Ectodermal cell (in vitro differentiated cells): ENCODE results near the gene PSME2.
"Not testable (repeated sequence)": the region's sequence is repeated elsewhere in the genome, so short reads cannot be mapped to it uniquely, and the experiment has no call there.

Experiments
- H3K27ac ChIP-seq: 2 replicates; pipeline ENCODE4 v1.7.0; 2013; ENCODE audit warnings: mild to moderate bottlenecking, low read depth, low read length; ENCODE audit not compliant: insufficient read depth, poor library complexity, severe bottlenecking
- H3K27me3 ChIP-seq: 2 replicates; pipeline ENCODE4 v1.7.0; 2013; ENCODE audit warnings: mild to moderate bottlenecking, low read length; ENCODE audit not compliant: insufficient read depth, control insufficient read depth, poor library complexity, severe bottlenecking
- H3K36me3 ChIP-seq: one replicate; pipeline ENCODE4 v1.7.0; 2013; ENCODE audit warnings: low read length; ENCODE audit not compliant: control insufficient read depth, insufficient read depth
- H3K4me1 ChIP-seq: one replicate; pipeline ENCODE4 v1.7.0; 2013; ENCODE audit warnings: low read length; ENCODE audit not compliant: control insufficient read depth, insufficient read depth
- H3K4me3 ChIP-seq: 2 replicates; pipeline ENCODE4 v1.7.0; 2013; ENCODE audit warnings: low read depth, low read length, control low read depth; ENCODE audit not compliant: insufficient read depth
- H3K9me3 ChIP-seq: 2 replicates; pipeline ENCODE4 v1.7.0; 2013; ENCODE audit warnings: mild to moderate bottlenecking, low read length, moderate library complexity; ENCODE audit not compliant: control insufficient read depth
- WGBS, 2 experiments: methylation state at CpG; one replicate each; pipeline ENCODE4 v1.1.7; 2013; ENCODE audit warnings: missing lambda C conversion rate in 2 of 2; 5-methylcytosine and 5-hydroxymethylcytosine counted together

Gene PSME2

DNA sequence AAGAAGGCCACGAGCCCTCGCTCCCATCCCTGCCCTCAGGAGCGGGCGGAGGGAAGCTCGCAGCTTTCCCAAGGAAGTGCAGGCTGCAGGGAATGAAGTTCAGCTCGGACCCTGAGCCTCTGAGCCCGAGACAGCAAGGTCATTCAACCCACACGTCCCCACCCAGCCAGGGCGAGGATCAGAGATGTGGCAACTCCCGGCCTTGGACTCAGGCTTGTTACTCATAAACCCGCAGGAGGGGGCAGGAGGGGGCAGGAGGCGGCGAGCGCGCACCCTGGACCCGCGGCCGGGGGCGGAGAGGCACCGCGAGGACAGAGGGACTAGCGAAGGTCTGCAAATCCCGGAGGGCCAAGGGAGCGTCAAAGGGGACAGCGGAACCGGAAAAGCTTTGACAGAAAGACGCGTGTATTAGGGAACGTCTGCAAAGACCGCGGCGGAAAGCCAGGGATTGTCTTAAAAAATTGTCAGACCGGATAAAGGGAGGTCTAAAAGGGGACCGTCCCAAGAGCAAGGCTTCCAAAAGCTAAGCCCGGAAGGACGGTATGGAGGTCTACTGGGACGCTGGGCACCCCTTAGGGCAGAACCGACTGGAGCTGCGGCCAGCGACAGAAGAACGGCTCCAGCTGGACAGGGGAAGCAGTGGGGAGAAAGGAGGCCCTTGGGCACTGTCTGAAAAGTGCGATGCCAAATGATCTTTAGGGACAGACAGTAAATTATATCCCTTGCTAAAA, 32.4 kb downstream of the PSME2 start:
- H3K9me3 ChIP-seq = no peaks in the 10 kb centered on the region
- WGBS, 2 experiments = 0 to 1% methylated on average over 42 of the region's 42 CpGs
- H3K4me3 ChIP-seq = peak overlapping the region; percentile 91
- H3K36me3 ChIP-seq = peaks cover 18% of the 10 kb centered on the region
- no peaks in the 10 kb centered on the region for H3K27me3 ChIP-seq
- H3K4me1 ChIP-seq = no peaks in the 10 kb centered on the region
- peak overlapping the region; percentile 89 for H3K27ac ChIP-seq

DNA sequence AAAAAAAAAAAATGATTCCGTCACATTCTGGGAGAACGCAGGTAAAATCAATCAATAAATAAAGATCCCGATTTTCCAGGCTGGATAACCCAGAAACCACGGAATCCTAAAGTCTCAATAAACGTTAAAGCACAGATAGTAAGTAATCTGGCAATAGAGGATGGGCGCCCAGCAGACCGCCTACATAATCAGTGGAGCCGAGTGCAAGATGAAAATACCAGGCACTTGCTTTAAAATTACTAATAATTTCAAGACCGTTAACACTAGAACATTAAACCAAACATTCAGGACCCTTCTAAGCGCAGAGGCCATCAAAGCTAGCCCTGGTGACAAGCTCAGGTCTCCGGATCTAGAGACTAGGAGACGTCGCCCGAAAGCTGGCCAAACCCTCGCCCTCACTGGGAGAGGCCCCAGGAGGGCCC, 33.0 kb downstream of the PSME2 start:
- H3K27ac ChIP-seq = peak overlapping the region; percentile 89
- no peaks in the 10 kb centered on the region for H3K4me1 ChIP-seq
- H3K27me3 ChIP-seq = no peaks in the 10 kb centered on the region
- no peaks in the 10 kb centered on the region for H3K9me3 ChIP-seq
- peak overlapping the region; percentile 91 for H3K4me3 ChIP-seq
- 23 to 24% methylated on average over 15 of the region's 15 CpGs for WGBS, 2 experiments
- peaks cover 14% of the 10 kb centered on the region for H3K36me3 ChIP-seq

GRCh38 chr14:24110523-24110922, 35.9 kb downstream of the PSME2 start:
- Histone ChIP-seq H3K27ac (no peak overlapping the region), H3K4me1 (no peaks in the 10 kb centered on the region), H3K4me3 (no peak overlapping the region), H3K27me3 (no peaks in the 10 kb centered on the region), H3K36me3 (no peaks in the 10 kb centered on the region), H3K9me3 (no peaks in the 10 kb centered on the region)
- WGBS, 2 experiments = 91 to 95% methylated on average over 1 of the region's 1 CpG

DNA sequence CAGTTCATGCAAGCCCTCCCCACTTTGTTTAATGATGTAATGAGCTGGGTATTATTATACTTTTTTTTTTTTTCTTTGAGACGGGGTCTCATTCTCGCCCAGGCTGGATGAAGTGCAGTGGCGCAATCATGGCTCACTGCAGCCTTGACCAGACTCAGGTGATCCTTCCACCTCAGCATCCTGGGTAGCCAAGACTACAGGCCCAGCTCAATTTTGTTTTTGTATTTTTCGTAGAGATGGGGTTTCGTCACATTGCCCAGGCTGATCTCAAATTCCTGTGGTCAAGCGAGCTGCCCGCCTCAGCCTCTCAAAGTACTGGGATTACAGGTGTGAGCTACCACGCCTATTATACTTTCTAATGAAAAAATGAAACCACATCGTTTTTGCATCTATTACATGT, 36.4 kb downstream of the PSME2 start:
- no peaks in the 10 kb centered on the region for H3K27me3 ChIP-seq
- H3K36me3 ChIP-seq = no peaks in the 10 kb centered on the region
- H3K4me1 ChIP-seq = no peaks in the 10 kb centered on the region
- no peak overlapping the region for H3K4me3 ChIP-seq
- 84 to 85% methylated on average over 9 of the region's 9 CpGs for WGBS, 2 experiments
- H3K9me3 ChIP-seq = no peaks in the 10 kb centered on the region
- no peak overlapping the region for H3K27ac ChIP-seq

DNA sequence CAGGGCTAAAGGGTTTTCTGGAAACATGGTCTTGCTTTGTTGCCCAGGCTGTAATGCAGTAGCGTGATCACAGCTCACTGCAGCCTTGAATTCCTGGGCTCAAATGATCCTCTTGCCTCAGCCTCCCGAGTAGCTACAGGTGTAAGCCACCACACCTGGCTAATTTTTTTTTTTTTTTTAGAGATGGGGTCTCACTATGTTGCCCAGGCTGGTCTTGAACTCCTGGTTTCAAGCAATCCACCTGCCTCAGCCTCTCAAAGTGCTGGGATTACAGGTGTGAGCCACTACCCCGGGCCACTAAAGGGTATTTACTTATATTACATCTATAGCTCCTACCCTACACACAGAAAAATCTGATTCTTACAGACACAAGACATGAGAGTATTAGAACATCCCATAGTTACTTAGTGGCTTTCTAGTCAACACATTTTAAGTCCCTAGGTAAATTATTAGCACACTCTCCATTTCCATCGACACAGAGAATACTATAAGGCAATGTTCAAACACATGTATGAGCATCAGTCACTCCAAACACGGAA, 38.0 kb downstream of the PSME2 start:
- WGBS, 2 experiments = 49 to 63% methylated on average over 4 to 5 of the region's 5 CpGs
- Histone ChIP-seq H3K27me3 (no peaks in the 10 kb centered on the region), H3K36me3 (no peaks in the 10 kb centered on the region), H3K4me1 (no peaks in the 10 kb centered on the region), H3K4me3 (no peak overlapping the region), H3K27ac (no peak overlapping the region), H3K9me3 (no peaks in the 10 kb centered on the region)

DNA sequence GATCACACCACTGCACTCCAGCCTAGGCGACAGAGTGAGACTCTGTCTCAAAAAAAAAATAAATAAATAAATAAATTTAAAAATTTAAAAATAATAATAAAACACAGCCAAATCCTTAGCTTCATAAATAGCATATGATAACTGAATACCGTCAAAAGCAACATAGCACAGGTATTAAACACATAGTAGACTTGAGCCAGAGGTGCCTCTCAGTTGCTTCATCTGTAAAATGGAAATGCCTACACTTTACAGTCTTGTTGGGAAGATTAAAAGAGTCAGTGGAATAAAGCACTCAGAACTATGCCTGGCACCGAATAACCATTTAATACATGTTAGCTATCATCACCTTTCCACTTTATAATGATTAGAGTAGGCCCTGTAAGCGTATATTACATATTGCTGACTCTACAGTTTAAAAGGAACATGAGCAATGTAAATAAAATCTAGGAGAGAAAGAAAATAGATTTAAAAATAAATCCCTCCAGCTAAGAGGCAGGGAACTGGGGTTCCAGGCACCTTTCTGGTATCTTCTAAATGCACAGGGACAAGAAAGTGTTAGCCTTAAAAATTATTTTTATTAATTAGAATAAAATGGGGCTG, 39.6 kb downstream of the PSME2 start:
- H3K27ac ChIP-seq = no peak overlapping the region
- H3K4me3 ChIP-seq = no peak overlapping the region
- H3K4me1 ChIP-seq = no peaks in the 10 kb centered on the region
- 97 to 100% methylated on average over 1 to 3 of the region's 4 CpGs for WGBS, 2 experiments
- no peaks in the 10 kb centered on the region for H3K36me3 ChIP-seq
- no peaks in the 10 kb centered on the region for H3K27me3 ChIP-seq
- no peaks in the 10 kb centered on the region for H3K9me3 ChIP-seq

DNA sequence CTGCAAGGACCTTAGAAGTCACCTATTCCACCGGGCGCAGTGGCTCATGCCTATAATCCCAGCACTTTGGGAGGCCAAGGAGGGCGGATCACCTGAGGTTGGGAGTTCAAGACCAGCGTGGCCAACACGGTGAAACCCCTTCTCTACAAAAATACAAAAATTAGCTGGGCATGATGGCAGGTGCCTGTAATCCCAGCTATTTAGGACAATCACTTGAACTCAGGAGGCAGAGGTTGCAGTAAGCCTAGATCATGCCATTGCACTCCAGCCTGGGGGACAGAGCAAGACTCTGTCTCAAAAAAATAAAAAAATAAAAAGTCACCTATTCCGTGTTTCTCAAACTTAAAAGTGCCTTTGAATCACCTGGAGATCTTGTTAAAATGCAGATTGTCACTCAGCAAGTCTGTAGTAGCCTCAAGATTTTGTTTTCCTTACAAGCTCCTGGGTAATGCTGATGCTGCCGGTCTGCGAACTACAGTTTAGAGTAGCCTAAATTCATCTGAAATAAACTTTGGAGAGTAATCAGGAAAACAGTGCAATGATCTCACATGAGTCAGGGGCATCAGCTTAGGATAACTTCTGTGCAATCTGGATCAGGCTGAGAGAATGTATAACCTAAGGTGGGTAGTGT, 40.7 kb downstream of the PSME2 start:
- H3K4me3 ChIP-seq, H3K36me3 ChIP-seq, H3K4me1 ChIP-seq, H3K9me3 ChIP-seq, H3K27ac ChIP-seq, H3K27me3 ChIP-seq: not testable (repeated sequence)
- WGBS, 2 experiments = 93% methylated on average over 8 of the region's 8 CpGs

DNA sequence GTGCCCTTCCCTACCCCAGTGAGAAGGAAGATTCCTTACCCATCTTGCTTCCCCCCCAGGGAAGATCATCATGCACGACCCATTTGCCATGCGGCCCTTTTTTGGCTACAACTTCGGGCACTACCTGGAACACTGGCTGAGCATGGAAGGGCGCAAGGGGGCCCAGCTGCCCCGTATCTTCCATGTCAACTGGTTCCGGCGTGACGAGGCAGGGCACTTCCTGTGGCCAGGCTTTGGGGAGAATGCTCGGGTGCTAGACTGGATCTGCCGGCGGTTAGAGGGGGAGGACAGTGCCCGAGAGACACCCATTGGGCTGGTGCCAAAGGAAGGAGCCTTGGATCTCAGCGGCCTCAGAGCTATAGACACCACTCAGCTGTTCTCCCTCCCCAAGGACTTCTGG, 43.0 kb downstream of the PSME2 start:
- no peaks in the 10 kb centered on the region for H3K36me3 ChIP-seq

GRCh38 chr14:24102357-24103048, 43.9 kb downstream of the PSME2 start:
- 94% methylated on average over 7 of the region's 7 CpGs for WGBS, 2 experiments
- Histone ChIP-seq H3K4me3 (no peak overlapping the region), H3K9me3 (no peaks in the 10 kb centered on the region), H3K27me3 (no peaks in the 10 kb centered on the region), H3K27ac (no peak overlapping the region), H3K4me1 (no peaks in the 10 kb centered on the region), H3K36me3 (no peaks in the 10 kb centered on the region)

More for the DNA sequence above, 43.0 kb downstream of the PSME2 start:
- 95% methylated on average over 13 of the region's 13 CpGs for WGBS, 2 experiments
- H3K27ac ChIP-seq = no peak overlapping the region
- H3K9me3 ChIP-seq = no peaks in the 10 kb centered on the region
- H3K4me1 ChIP-seq = no peaks in the 10 kb centered on the region
- no peak overlapping the region for H3K4me3 ChIP-seq
- H3K27me3 ChIP-seq = no peaks in the 10 kb centered on the region

GRCh38 chr14:24100982-24101494, 45.4 kb downstream of the PSME2 start:
- no peak overlapping the region for H3K4me3 ChIP-seq
- H3K27me3 ChIP-seq = no peaks in the 10 kb centered on the region
- H3K36me3 ChIP-seq = no peaks in the 10 kb centered on the region
- H3K9me3 ChIP-seq = no peaks in the 10 kb centered on the region
- no peak overlapping the region for H3K27ac ChIP-seq
- no peaks in the 10 kb centered on the region for H3K4me1 ChIP-seq
- 87 to 96% methylated on average over 3 of the region's 3 CpGs for WGBS, 2 experiments
